ENCODE measurements around the gene GOLGB1.
"Not testable (repeated sequence)": the region's sequence is repeated elsewhere in the genome, so short reads cannot be mapped to it uniquely, and the experiment has no call there.

GOLGB1 gene

GRCh38 chr3:121749276-121750086 is at the start of gene GOLGB1:
GOLGB1 (minus strand) TSS chr3:121749741; CDS start chr3:121730971, 18,770 bp downstream.
- DNase-seq: peak; percentile 100

GRCh38 chr3:121796970-121797369 is 47.4 kb upstream of the GOLGB1 start:
- DNase-seq: no peak

- DNase-seq: no peak
These were observed 44.9 kb upstream of the GOLGB1 start for GRCh38 chr3:121794264-121794983.

- no peak for DNase-seq
These were observed 43.5 kb upstream of the GOLGB1 start for GRCh38 chr3:121793078-121793477.

- DNase-seq: no peak
These were observed 36.9 kb upstream of the GOLGB1 start for GRCh38 chr3:121786485-121786884.

GRCh38 chr3:121782784-121783183 is 33.2 kb upstream of the GOLGB1 start:
- not testable (repeated sequence) for DNase-seq

- no peak for DNase-seq
These were observed 32.1 kb upstream of the GOLGB1 start for GRCh38 chr3:121781611-121782010.

- not testable (repeated sequence) for DNase-seq
These were observed 25.6 kb upstream of the GOLGB1 start for GRCh38 chr3:121775095-121775494.

- no peak for DNase-seq
These were observed 19.7 kb upstream of the GOLGB1 start for GRCh38 chr3:121769246-121769645.

- no peak for DNase-seq
These were observed 18.9 kb upstream of the GOLGB1 start for GRCh38 chr3:121768452-121768851.

- no peak for DNase-seq
These were observed 10.1 kb upstream of the GOLGB1 start for GRCh38 chr3:121759541-121760202.

GRCh38 chr3:121758727-121759450 is 9.3 kb upstream of the GOLGB1 start:
- no peak for DNase-seq

- DNase-seq: no peak
These were observed 8.4 kb upstream of the GOLGB1 start for GRCh38 chr3:121757812-121758545.

GRCh38 chr3:121757087-121757811 is 7.7 kb upstream of the GOLGB1 start:
- peak; percentile 9 for DNase-seq

- no peak for DNase-seq
These were observed 3.2 kb upstream of the GOLGB1 start for GRCh38 chr3:121752772-121753171.

- no peak for DNase-seq
These were observed 2.7 kb upstream of the GOLGB1 start for GRCh38 chr3:121752261-121752660.

- DNase-seq: no peak
These were observed 510 bp upstream of the GOLGB1 start for GRCh38 chr3:121750087-121750415.

- peak; percentile 77 for DNase-seq
These were observed 763 bp downstream of the GOLGB1 start for GRCh38 chr3:121748680-121749275.

GRCh38 chr3:121747976-121748375 is 1.6 kb downstream of the GOLGB1 start:
- DNase-seq: no peak

GRCh38 chr3:121743106-121743505 is 6.4 kb downstream of the GOLGB1 start:
- not testable (repeated sequence) for DNase-seq

GRCh38 chr3:121740896-121741295 is 8.6 kb downstream of the GOLGB1 start:
- no peak for DNase-seq
